SK-N-SH treated with all-trans-retinoic acid at 6 μM for 48 hours (cell line): ENCODE results near the gene HP1BP3.

Experiments
- ATAC-seq: fragments of 200-7000 bp; cut with Tn5 transposase; 3 replicates; pipeline ENCODE4 v1.9.1; 2020; ENCODE audit warnings: mild to moderate bottlenecking, moderate library complexity
- BACH2 ChIP-seq: fragments of 250-450 bp; sonication (Bioruptor Pico); IDR thresholded peaks from 2 replicates; pipeline ENCODE4 v1.9.0; 2021; ENCODE audit warnings: mild to moderate bottlenecking, borderline replicate concordance
- CREB5 ChIP-seq: fragments of 250-450 bp; sonication (Bioruptor Pico); IDR thresholded peaks from 2 replicates; pipeline ENCODE4 v1.5.1; 2020; ENCODE audit warnings: low read depth, mild to moderate bottlenecking, moderate library complexity
- CSDC2 ChIP-seq: fragments of 250-450 bp; sonication (Bioruptor Pico); IDR thresholded peaks from 2 replicates; pipeline ENCODE4 v1.5.0; 2020; ENCODE audit warnings: mild to moderate bottlenecking, moderate library complexity
- CSRNP3 ChIP-seq: fragments of 250-450 bp; sonication (Bioruptor Pico); IDR thresholded peaks from 2 replicates; pipeline ENCODE4 v1.5.1; 2021; ENCODE audit warnings: mild to moderate bottlenecking, moderate library complexity
- GLIS3 ChIP-seq: fragments of 250-450 bp; sonication (Bioruptor Pico); IDR thresholded peaks from 2 replicates; pipeline ENCODE4 v1.5.0; 2020; ENCODE audit warnings: mild to moderate bottlenecking, moderate library complexity
- ISL1 ChIP-seq: fragments of 250-450 bp; sonication (Bioruptor Pico); IDR thresholded peaks from 2 replicates; pipeline ENCODE4 v2.1.2; 2022; ENCODE audit warnings: mild to moderate bottlenecking, moderate library complexity
- OSR1 ChIP-seq: fragments of 250-450 bp; sonication (Bioruptor Pico); IDR thresholded peaks from 2 replicates; pipeline ENCODE4 v1.8.0; 2022; ENCODE audit warnings: moderate library complexity, mild to moderate bottlenecking, inconsistent platforms
- POU6F1 ChIP-seq: fragments of 250-450 bp; sonication (Bioruptor Pico); IDR thresholded peaks from 2 replicates; pipeline ENCODE4 v1.8.0; 2021; ENCODE audit warnings: low read depth, mild to moderate bottlenecking, moderate library complexity, borderline replicate concordance
- PPARA ChIP-seq: fragments of 250-450 bp; sonication (Bioruptor Pico); IDR thresholded peaks from 2 replicates; pipeline ENCODE4 v1.5.0; 2020; ENCODE audit warnings: mild to moderate bottlenecking, borderline replicate concordance
- RARB ChIP-seq: fragments of 250-450 bp; sonication (Bioruptor Pico); IDR thresholded peaks from 2 replicates; pipeline ENCODE4 v1.8.0; 2021; ENCODE audit warnings: mild to moderate bottlenecking, moderate library complexity
- SNAI2 ChIP-seq: fragments of 250-450 bp; sonication (Bioruptor Pico); IDR thresholded peaks from 2 replicates; pipeline ENCODE4 v1.5.0; 2020; ENCODE audit warnings: mild to moderate bottlenecking, moderate library complexity
- TCF4 ChIP-seq: fragments of 250-450 bp; sonication (Bioruptor Pico); IDR thresholded peaks from 2 replicates; pipeline ENCODE4 v1.8.0; 2021; ENCODE audit warnings: mild to moderate bottlenecking, moderate library complexity, borderline replicate concordance
- TOX ChIP-seq: fragments of 250-450 bp; sonication (Bioruptor Pico); IDR thresholded peaks from 2 replicates; pipeline ENCODE4 v1.8.0; 2021; ENCODE audit warnings: mild to moderate bottlenecking, moderate library complexity, borderline replicate concordance
- TSHZ2 ChIP-seq: fragments of 250-450 bp; sonication (Bioruptor Pico); IDR thresholded peaks from 2 replicates; pipeline ENCODE4 v1.5.0; 2020; ENCODE audit warnings: mild to moderate bottlenecking, moderate library complexity
- ZC3H10 ChIP-seq: fragments of 250-450 bp; sonication (Bioruptor Pico); IDR thresholded peaks from 2 replicates; pipeline ENCODE4 v1.5.1; 2021; ENCODE audit warnings: mild to moderate bottlenecking, moderate library complexity
- ZFP3 ChIP-seq: fragments of 250-450 bp; sonication (Bioruptor Pico); IDR thresholded peaks from 2 replicates; pipeline ENCODE4 v1.5.0; 2020; ENCODE audit warnings: mild to moderate bottlenecking, moderate library complexity
- ZFP30 ChIP-seq: fragments of 450-650 bp; formaldehyde crosslinking; IDR thresholded peaks from 2 replicates; pipeline ENCODE4 v1.5.0; 2022; ENCODE audit warnings: mild to moderate bottlenecking, moderate library complexity
- ZNF8 ChIP-seq: fragments of 450-650 bp; formaldehyde crosslinking; IDR thresholded peaks from 2 replicates; pipeline ENCODE4 v1.5.0; 2020; ENCODE audit warnings: mild to moderate bottlenecking, moderate library complexity

HP1BP3 gene

GRCh38 chr1:20702416-20702815 lies 84.7 kb downstream of the HP1BP3 start (continued):
- TF ChIP-seq CREB5 (CRISPR knock-in tag) (no peak), ZFP30 (no peak), TOX (CRISPR knock-in tag) (no peak), RARB (CRISPR knock-in tag) (no peak), PPARA (CRISPR knock-in tag) (no peak)

- TF ChIP-seq TSHZ2 (CRISPR knock-in tag) (no peak), ZC3H10 (no peak), CSDC2 (no peak)
- TF ChIP-seq, all 23 proteins: peak for 0
- ATAC-seq, result no peak
Observed at GRCh38 chr1:20701847-20702246, 85.3 kb downstream of the HP1BP3 start.

- ATAC-seq, result no peak
- TF ChIP-seq TCF4 (CRISPR knock-in tag) (no peak), CSRNP3 (CRISPR knock-in tag) (no peak), ZFP3 (CRISPR knock-in tag) (no peak), ISL1 (no peak), POU6F1 (CRISPR knock-in tag) (no peak), TSHZ2 (CRISPR knock-in tag) (no peak), SNAI2 (CRISPR knock-in tag) (no peak), CREB5 (CRISPR knock-in tag) (no peak), OSR1 (CRISPR knock-in tag) (no peak), RARB (CRISPR knock-in tag) (no peak), BACH2 (CRISPR knock-in tag) (no peak), GLIS3 (CRISPR knock-in tag) (no peak), ZNF8 (no peak), CSDC2 (no peak)
Observed at GRCh38 chr1:20701446-20701845, 85.7 kb downstream of the HP1BP3 start.
